A549 treated with ZK216348 at 1 μM for 4 hours (cell line): ENCODE results near the gene GABARAPL2. TPM values are rescaled to one million over a fixed set of nuclear protein-coding genes. Genes with fewer than 3 reads are reported as not detected.

ENCODE experiments used
- total RNA-seq: library from RNA; stranded (reverse); fragments of 200-300 nt; extraction: Qiagen RNA extraction; gene quantifications from 5 replicates; pipeline ENCODE4 v1.2.3, GENCODE V29; 2022; ENCODE audit warnings: low read depth

GABARAPL2 gene, protein sequence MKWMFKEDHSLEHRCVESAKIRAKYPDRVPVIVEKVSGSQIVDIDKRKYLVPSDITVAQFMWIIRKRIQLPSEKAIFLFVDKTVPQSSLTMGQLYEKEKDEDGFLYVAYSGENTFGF
- total RNA-seq = 78.4 to 100 TPM (median 93.8 TPM) in 5 replicates

DNA sequence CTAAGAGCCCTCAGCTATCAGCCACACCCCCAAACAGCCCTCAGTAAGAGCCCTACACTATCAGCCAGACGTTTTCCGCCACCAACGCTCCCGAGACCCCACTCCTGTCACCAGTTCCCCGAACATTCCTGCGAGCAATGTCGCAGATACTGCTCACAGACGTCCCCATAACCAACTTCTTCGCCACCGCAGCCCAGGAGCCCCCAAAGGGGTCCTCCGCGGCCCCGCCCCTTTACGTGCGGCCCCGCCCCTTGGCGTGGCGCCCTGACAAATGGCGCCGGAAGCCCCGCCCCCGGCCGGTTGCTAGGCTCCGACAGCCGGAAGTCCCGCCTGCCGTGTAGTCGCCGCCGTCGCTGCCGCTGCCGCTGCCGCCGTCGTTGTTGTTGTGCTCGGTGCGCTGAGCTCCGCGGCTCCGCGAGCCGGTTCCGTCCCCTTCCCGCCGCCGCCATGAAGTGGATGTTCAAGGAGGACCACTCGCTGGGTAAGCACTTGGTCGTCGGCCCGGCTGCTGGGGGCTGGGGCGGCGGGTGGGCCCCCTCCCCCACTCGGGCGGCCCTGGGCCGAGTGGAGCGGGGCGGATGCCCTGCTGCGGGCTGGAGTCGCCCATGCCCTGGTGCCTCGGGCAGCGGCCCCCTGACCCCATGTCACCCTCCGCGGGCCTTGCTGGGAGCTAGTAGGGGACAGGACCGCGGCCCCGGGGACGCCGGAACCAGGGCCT is at the start of gene GABARAPL2:
TSS of gene GABARAPL2 (plus strand) at position 340 of the 718 bp plus-strand sequence. CDS start at position 448, 108 bp downstream.

DNA sequence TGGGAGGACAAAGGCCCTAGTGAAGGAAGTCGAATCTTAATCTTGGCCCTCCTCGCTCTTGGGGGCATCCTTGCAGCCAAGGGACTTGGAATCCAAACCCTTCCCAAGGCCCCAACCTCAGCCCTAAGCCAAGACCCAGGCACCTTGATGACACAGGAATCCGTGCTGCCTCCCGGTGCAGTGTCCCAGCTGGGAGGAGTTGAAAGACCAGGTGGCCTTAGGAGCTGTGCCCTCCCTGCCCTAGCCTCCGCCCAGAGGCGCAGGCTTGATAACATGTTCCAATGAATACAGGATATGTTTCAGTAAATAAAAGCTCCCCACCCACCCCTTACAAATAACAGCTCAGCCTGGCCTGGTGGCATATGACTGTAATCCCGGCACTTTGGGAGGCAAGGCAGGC is 30.3 kb upstream of the GABARAPL2 start, which contains the start of gene CHST5:
TSS of gene CHST5 (minus strand) at position 208 of the 400 bp plus-strand sequence. CDS start 5,724 bp downstream, outside the sequence.

DNA sequence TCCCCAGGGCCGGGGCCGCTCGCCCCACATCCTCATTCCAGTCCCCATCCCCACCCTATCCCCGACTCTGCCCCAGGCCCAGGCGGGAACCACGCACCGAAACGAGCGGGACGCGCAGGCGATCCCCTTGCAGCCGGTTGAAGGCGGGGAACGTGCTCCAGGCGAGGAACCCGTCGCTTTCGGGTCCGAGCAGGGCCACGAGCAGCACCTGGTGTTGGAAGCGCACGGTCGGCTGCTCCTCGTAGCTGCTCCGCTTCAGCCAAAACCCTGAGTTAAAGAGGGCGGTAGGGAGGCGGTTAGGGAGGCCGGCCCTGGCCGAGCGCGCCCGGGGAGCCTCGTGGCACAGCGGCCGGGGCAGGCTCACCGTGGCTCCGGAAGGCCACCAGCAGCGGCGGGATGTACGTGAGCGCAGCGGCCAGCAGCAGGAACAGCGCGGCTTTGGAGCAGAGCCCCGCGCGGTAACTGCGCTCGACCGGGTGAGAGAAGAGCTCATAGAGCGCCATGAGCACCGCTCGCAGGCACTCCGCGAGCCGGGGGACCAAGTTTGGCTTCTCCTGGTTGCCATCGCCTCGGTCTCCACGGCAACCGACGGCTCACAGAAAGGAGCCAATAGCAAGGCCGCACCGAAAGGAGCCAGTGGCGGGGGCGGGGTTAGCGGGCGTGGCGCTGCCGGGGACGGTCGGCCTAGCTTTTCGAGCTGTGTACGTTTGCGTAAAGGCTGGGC is 10.3 kb upstream of the GABARAPL2 start, which contains the start of gene TMEM231:
TSS of gene TMEM231 (minus strand) at position 546 of the 724 bp plus-strand sequence. CDS start at position 503, 43 bp downstream.

DNA sequence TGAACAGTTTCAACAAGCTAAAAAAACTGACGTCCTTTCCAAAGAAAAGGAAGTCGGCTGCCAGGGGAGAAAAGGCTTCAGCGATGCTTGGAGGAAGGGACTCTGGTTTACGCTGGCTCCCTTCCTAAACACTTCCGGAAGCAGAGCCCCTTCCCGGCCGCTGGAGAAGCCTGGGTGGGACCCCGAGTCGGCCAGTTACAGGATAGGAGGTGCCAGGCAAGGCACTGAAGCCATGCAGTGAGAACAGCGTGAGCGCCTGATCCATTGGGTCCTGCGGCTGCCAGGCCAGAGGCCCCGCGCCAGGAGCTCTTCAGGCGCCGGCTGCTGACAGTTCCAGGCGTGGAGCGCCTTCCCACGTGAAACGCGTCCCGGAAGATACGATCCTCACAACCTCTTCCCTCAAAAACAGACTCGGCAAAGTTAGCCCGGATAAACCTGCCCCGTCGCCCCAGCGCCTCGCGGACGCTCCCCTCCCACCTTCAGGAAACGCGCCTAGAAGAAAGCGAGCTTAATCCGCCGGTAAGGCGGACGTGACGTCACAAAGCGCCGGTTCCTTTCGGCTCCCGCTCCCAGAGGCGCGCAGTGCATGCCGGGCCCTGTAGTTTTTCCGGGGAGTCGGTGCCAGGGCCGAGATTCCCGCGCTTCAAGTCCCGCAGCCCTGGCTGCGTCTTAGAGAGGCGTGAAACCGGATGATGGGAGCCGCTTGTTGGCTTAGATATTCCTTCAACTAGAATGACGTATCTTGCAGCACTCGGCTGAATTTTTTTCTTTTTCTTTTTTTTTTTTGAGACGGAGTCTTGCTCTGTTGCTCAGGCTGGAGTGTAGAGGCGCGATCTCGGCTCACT is 56.8 kb downstream of the GABARAPL2 start, which contains the start of gene ADAT1:
TSS of gene ADAT1 (minus strand) at position 521 of the 845 bp plus-strand sequence. CDS start 2,482 bp downstream, outside the sequence.

Other genes with a start within 250 kb of the GABARAPL2 start
- gene CFDP1, start 132.9 kb upstream of the GABARAPL2 start, total RNA-seq = 55.6 to 88.5 TPM (median 63.8 TPM) in 5 replicates
- gene TMEM170A, start 101.7 kb upstream of the GABARAPL2 start, total RNA-seq = 10.7 to 17.8 TPM (median 14.9 TPM) in 5 replicates
- gene CHST6, start 70.9 kb upstream of the GABARAPL2 start, total RNA-seq = 0.13 to 0.22 TPM (median 0.15 TPM) in 4 of 5 replicates, not detected in the other
- 0.08 TPM in 1 of 5 replicates, not detected in the others for gene CHST5, start 30.3 kb upstream of the GABARAPL2 start, total RNA-seq
- gene TMEM231, start 10.1 kb upstream of the GABARAPL2 start, total RNA-seq = 7.1 to 10.3 TPM (median 8.8 TPM) in 5 replicates
- 25.9 to 39.9 TPM (median 38.3 TPM) in 5 replicates for gene ADAT1, start 56.9 kb downstream of the GABARAPL2 start, total RNA-seq
- 158 to 171 TPM (median 168 TPM) in 5 replicates for gene KARS1, start 81.3 kb downstream of the GABARAPL2 start, total RNA-seq
- 42.2 to 49.4 TPM (median 44.0 TPM) in 5 replicates for gene TERF2IP, start 81.4 kb downstream of the GABARAPL2 start, total RNA-seq
- not detected in 5 replicates for gene CPHXL2, start 110.6 kb downstream of the GABARAPL2 start, total RNA-seq
- not detected in 5 replicates for gene DUXB, start 135.1 kb downstream of the GABARAPL2 start, total RNA-seq
- not detected in 5 replicates for gene CPHXL, start 160.1 kb downstream of the GABARAPL2 start, total RNA-seq